ENCODE data around the gene DSCAML1. TPM values are rescaled to one million over a fixed set of nuclear protein-coding genes. Genes with fewer than 3 reads are reported as not detected.

Gene DSCAML1
- total RNA-seq, 2 experiments from 2014 or later = not detected

- BruUV-seq (replicated peaks) = no TSS peak
- Histone ChIP-seq H3K4me1 (ENCODE audit: insufficient read depth, low read length, poor library complexity, severe bottlenecking) (no peaks in the 10 kb centered on the region), H3K4me3 (ENCODE audit: low read depth, low read length, poor library complexity, severe bottlenecking) (no peak overlapping the region), H3K79me2 (ENCODE audit: insufficient read depth, low read depth, low read length) (no peaks in the 10 kb centered on the region), H3K36me3 (ENCODE audit: insufficient read depth, low read length) (no peaks in the 10 kb centered on the region), H3K4me2 (ENCODE audit: low read length) (no peak overlapping the region), H3K9me3 (ENCODE audit: low read length) (no peaks in the 10 kb centered on the region), H3K9me2 (ENCODE audit: insufficient read depth, low read length) (no peaks in the 10 kb centered on the region), H4K20me1 (ENCODE audit: insufficient read depth, low read length) (no peaks in the 10 kb centered on the region), H2AFZ (ENCODE audit: low read length) (no peak overlapping the region), H3K27ac (ENCODE audit: low read depth, low read length, poor library complexity, severe bottlenecking) (no peak overlapping the region)
- POLR2A ChIA-PET = no interaction called here
- TF ChIP-seq EZH2phosphoT487 (IDR thresholded peaks at IDR 0.05; ENCODE audit: borderline replicate concordance, low read depth, low read length) = no peak
- TF ChIP-seq CTCF (conservative IDR thresholded peaks at IDR 0.05; ENCODE audit: low read length) = no peak
- DNase-seq (ENCODE audit: low spot score) = no peak
- intact Hi-C loops (cut with micrococcal nuclease; ENCODE audit: unreplicated experiment) = no loop called here
- CTCF ChIA-PET (ENCODE audit: unreplicated experiment) = no interaction called here
These were observed 139.2 kb downstream of the DSCAML1 start for GRCh38 chr11:117657794-117658193.

GRCh38 chr11:117654281-117655255 lies 142.4 kb downstream of the DSCAML1 start:
- no peak for DNase-seq (ENCODE audit: low spot score)
- Histone ChIP-seq H3K4me1 (ENCODE audit: insufficient read depth, low read length, poor library complexity, severe bottlenecking) (no peaks in the 10 kb centered on the region), H3K9me2 (ENCODE audit: insufficient read depth, low read length) (no peaks in the 10 kb centered on the region), H3K4me2 (ENCODE audit: low read length) (no peak overlapping the region), H3K9me3 (ENCODE audit: low read length) (no peaks in the 10 kb centered on the region), H3K27ac (ENCODE audit: low read depth, low read length, poor library complexity, severe bottlenecking) (no peak overlapping the region), H3K36me3 (ENCODE audit: insufficient read depth, low read length) (no peaks in the 10 kb centered on the region), H4K20me1 (ENCODE audit: insufficient read depth, low read length) (no peaks in the 10 kb centered on the region), H2AFZ (ENCODE audit: low read length) (no peak overlapping the region), H3K79me2 (ENCODE audit: insufficient read depth, low read depth, low read length) (no peaks in the 10 kb centered on the region), H3K4me3 (ENCODE audit: low read depth, low read length, poor library complexity, severe bottlenecking) (no peak overlapping the region)
- CTCF ChIA-PET (ENCODE audit: unreplicated experiment) = interaction anchor here (0.6 kb wide), 1 partner anchor 1034 kb away, joined by 3 read pairs; no protein-coding TSS in a partner anchor
- TF ChIP-seq EZH2phosphoT487 (IDR thresholded peaks at IDR 0.05; ENCODE audit: borderline replicate concordance, low read depth, low read length) = no peak
- no peak for TF ChIP-seq CTCF (conservative IDR thresholded peaks at IDR 0.05; ENCODE audit: low read length)
- intact Hi-C loops (cut with micrococcal nuclease; ENCODE audit: unreplicated experiment) = no loop called here
- POLR2A ChIA-PET = no interaction called here
- BruUV-seq (replicated peaks) = no TSS peak

GRCh38 chr11:117652521-117652920 lies 144.5 kb downstream of the DSCAML1 start:
- Histone ChIP-seq H2AFZ (ENCODE audit: low read length) (no peak overlapping the region), H3K4me2 (ENCODE audit: low read length) (no peak overlapping the region), H3K36me3 (ENCODE audit: insufficient read depth, low read length) (no peaks in the 10 kb centered on the region), H4K20me1 (ENCODE audit: insufficient read depth, low read length) (no peaks in the 10 kb centered on the region), H3K9me2 (ENCODE audit: insufficient read depth, low read length) (no peaks in the 10 kb centered on the region), H3K79me2 (ENCODE audit: insufficient read depth, low read depth, low read length) (no peaks in the 10 kb centered on the region), H3K4me3 (ENCODE audit: low read depth, low read length, poor library complexity, severe bottlenecking) (no peak overlapping the region), H3K4me1 (ENCODE audit: insufficient read depth, low read length, poor library complexity, severe bottlenecking) (no peaks in the 10 kb centered on the region), H3K27ac (ENCODE audit: low read depth, low read length, poor library complexity, severe bottlenecking) (no peak overlapping the region), H3K9me3 (ENCODE audit: low read length) (no peaks in the 10 kb centered on the region)
- intact Hi-C loops (cut with micrococcal nuclease; ENCODE audit: unreplicated experiment) = no loop called here
- ChIA-PET POLR2A (no interaction called here), CTCF (ENCODE audit: unreplicated experiment) (no interaction called here)
- TF ChIP-seq CTCF (conservative IDR thresholded peaks at IDR 0.05; ENCODE audit: low read length) = no peak
- TF ChIP-seq EZH2phosphoT487 (IDR thresholded peaks at IDR 0.05; ENCODE audit: borderline replicate concordance, low read depth, low read length) = no peak
- no peak for DNase-seq (ENCODE audit: low spot score)
- BruUV-seq (replicated peaks) = no TSS peak

All from OCI-LY7 (cell line).